NCI-H1105 treated with DMSO at 0.1 percent for 48 hours (cell line): ENCODE results near the gene COL13A1.

Source experiments
- DNase-seq: peaks from one replicate; lab custom pipeline; 2025; lab: John Stamatoyannopoulos, UW

Gene COL13A1

DNA sequence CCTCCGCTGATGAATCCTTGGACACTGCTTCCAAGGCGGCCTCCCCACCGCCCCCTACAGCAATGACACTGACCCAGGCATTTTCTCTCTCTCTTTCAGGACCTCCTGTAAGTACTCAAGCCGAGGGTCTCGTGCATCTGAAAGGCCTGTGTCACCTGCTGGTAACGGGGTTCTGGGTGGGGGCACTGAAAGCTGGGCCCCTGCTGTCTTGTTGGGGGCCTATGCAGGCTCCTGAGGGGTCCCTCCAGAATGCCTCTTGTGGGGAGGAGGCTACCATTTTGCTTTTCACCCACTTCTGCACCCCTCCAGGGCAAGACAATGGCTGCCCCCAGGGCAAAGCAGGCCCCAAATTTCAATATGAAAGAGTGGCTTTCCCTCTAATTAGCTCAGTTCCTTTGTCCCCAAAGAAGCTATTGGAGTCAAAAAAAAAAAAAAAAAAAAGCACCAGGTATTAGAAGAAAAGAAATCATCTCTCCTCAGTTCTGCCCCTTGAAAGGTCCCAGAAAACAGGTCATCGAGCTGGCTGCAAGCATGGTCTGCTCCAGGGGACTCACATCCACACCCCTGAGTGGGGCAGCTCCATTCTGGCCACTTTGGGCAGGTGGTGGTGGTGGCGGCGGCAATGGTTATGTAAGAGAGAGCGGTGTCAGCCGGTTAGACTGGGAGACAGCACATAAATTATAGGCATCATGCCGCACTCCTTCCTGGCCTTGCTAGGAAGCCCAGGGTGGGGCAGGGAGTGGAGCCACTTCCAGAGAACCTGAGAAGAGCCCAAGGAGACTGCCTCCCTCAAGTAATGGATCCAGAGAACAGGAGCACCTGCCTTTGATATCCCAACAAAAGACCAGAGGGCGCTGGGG, 66.2 kb downstream of the COL13A1 start:
- DNase-seq, result no peak

DNA sequence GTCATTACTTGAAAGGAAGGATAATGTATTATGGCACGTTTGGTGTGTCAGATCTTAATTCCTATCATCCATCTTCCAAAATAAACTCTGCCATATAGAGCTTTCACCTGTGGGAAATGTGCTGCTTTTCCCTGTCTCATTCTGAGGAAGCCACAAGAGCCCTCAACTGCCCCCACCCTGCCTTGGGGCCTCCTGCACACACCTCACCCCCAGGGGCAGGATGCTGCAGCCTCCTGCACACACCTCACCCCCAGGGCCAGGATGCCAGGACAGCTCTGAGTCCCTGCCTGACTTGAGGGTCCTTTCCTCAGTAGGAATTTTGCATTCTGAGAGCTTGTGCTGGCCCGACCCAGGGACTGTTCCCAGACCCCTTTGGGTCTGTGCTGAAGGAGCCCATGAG, 67.1 kb downstream of the COL13A1 start:
- no peak for DNase-seq

DNA sequence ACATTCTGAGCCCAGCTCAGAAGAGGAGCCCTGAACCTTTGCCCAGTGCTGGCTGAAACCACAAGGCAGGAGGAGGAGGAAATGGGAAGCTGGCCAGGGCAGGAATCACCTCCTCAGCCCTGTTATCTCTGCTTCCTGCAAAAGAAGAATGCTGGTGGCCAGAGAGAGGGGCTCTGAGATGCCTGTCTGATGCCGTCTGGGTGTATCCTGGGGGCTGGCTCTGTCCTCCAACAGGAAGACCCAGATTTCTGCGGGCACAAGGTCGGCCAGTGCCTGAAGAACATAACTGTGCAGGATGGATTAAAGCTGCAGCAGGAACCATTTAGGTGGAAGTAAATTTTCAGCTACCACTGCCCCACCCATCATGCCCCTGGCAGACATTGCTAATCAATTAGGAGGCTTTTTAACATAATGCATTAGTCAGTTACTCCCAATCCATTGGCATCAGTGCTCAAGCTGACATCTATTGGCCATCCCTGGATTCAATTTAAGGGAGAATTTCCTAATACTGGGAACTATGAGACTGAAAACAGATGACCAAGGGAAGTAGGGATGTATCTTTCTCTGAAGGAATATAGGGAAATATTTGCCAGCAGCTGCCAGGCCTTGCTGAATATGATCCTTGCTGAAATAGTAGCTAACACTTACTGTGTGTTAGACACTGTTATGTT, 67.7 kb downstream of the COL13A1 start:
- no peak for DNase-seq

DNA sequence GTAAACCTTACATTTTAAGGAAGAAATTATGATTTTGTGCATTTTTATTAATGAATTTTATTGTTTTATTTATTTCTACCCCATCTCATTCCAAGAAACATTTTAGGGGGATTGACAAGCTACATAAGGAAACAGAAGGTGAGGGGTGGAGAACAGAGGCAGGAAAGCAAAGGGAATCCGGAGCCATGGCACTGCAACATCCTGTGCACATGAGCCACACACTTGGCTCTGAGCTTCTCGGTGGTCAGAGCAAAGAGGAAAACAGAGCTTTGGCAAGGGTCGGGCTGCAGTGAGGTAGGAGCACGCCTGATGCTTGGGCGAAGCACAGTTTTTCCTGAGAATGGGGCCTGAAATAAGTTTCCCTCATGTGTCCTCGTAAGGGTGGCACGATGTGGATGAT, 68.9 kb downstream of the COL13A1 start:
- DNase-seq, result no peak

DNA sequence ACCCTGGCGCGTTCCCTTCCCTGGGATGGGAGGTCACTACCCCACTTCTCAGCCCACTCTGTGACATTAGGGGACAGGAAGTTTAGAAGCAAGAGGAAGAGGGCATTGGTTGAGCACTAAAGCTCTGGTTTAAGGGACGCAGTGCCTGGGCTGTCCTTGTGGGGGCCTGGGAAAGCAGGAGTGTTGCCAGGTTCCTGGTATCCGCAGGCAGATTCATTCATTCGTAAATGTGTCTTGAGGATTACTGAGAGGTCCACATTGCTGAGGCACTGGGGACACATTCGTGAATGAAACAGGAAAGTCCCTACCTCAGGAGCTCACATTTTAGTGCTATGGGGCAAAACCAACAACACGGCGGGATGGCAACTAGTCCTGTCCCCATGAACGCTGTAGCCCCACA, 69.4 kb downstream of the COL13A1 start:
- no peak for DNase-seq

DNA sequence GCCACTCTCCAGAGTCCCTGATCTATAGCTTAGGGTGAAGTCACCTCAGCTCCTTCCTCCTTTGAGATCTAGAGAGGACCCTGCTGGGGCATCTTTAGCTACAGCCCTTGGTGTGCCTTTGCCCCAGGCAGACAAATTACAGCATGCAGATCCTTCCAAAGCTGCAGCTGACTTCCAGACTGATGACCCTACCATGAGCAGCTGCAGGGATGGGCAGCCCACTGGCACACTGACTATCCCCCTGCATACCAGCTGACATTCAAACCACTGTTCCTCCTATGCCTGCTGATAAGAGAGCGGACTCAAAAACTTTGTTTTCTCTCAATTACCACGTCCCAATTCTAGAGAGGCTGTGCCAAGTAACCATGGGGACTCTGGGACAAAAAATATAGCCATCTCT, 70.6 kb downstream of the COL13A1 start:
- no peak for DNase-seq

DNA sequence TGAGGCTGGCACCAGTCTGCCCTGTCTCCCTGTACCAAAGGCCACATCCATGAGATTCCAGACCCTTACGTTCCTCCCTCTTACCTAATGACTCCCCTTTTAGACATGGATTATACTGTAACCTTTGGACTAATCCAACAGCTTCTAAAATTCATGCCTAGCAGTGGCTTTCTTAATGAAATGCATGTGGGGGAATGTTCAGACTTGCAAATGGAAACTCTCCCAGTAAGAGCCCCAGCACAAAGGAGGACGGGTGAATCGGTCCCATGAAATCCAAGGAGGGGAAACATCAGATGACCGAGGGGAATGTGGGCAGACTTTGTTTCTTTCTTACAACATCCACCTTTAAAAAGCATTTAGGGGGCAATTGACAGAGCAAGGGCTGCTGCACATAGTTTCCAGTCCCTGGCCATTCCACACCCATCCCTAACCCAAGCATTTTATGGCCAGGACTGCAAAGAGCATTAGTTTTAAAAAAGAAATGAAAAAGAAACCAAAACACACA, 71.5 kb downstream of the COL13A1 start:
- no peak for DNase-seq

DNA sequence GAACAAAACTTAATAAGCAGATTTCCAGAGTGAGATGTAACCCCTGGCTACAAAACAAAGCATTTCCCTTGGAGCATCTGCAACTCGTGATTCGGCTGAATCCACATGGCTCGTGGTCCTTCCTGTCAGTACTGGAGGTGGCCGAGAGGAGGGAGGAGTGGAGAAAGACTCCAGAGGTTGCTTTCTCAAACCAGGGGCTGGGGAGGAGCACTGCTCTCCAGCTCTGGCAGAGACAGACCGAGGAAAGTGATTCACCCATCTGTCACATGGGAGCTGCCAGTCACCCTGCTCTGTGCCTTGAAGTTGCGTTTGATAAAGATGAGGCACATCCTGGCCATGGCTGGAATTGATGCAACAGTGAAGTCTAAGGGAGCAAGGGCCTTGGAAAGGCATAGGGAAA, 72.7 kb downstream of the COL13A1 start:
- no peak for DNase-seq

DNA sequence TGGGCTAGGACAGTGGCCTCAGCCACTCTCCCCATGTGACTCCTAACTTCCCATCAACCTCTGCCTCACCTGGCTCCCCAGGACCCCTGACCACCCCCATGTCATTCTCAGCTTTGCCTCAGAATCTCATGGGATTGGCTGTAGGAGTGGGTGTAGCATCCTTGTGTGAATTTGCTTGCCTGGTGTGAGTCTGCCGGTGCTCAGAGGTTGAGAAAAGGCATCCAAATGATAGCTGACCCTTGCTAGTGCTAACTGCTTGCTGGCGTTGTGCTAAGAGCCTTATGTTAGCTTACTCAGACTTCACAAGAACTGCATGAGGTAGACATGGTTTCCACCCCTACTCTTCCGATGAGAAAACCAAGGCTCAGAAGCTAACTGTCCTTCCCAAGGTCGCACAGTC, 74.2 kb downstream of the COL13A1 start:
- no peak for DNase-seq

DNA sequence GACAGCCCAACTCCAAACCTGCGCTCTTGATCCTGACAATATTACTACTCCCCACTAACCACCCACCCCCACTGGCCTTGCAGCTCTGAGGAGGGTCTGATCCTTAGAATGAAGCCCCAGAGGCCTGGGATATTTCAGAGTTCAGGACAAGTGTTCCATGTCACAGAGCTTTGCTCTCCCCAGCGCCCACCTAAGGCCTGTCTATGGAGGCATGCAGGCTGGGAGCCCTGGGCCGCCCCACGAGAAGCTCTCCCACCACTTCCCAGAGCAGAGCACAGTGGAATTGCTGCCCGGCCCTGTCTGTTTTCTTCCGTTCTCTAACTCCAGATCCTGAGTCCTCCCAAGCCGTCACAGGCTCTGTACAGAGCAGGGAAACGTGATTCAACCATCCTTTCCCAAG, 74.6 kb downstream of the COL13A1 start:
- no peak for DNase-seq

DNA sequence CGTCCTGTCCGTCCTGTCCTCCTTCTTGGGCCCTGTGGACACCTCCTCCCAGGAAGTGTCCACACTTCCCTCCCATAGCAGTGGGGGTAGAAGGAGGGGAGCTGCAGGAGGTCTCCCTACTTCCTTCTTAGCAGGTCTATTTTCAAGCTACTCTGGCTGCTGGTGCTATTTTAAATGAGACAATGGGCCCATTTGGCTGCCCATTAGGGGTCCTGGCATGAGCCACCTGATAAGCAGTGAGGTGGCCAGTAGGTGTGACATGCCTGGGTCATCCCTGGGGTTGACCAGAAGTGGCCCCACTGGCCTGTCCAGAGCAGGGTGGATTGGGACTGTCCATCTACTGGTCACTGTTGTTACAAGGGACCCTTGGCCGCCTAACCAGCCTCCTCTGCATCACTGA, 75.2 kb downstream of the COL13A1 start:
- DNase-seq, result no peak

DNA sequence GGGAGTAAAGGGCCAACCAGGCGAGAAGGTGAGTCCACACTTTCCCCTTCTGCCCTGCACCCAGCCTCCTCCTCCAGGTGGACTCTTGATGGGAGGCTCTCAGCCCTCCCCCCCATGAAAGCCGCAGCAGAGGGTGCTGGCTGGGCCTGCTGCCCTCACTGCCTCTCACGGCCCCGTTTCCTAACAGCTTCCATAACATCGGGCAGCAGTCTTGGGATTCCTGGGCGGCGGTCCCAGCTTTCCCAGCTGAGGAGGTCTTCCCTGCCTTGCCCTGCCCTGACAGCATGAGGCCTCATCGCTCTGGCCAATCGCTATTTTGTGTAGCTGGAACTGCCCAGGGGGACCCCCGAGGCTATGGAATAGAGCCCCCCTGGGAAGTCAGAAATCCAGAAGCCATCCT, 76.3 kb downstream of the COL13A1 start:
- DNase-seq, result no peak

DNA sequence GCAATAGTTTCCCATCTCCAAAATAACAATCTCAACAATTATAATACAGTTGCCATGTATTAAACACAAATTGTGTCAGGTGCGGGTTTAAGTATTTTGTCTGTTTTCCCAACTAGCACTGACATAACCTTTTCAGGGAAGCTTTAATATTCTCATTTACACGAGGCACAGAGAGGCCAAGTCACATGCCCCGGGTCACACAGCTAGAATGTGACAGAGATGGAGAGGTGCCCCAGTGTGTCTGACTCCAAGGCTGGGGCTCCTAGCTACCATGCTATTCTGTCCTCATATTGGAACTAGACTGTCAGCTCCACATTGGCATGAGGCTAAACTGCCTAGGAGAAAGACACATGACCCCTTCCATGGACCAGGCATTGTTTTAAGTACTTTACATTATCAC, 77.2 kb downstream of the COL13A1 start:
- no peak for DNase-seq

DNA sequence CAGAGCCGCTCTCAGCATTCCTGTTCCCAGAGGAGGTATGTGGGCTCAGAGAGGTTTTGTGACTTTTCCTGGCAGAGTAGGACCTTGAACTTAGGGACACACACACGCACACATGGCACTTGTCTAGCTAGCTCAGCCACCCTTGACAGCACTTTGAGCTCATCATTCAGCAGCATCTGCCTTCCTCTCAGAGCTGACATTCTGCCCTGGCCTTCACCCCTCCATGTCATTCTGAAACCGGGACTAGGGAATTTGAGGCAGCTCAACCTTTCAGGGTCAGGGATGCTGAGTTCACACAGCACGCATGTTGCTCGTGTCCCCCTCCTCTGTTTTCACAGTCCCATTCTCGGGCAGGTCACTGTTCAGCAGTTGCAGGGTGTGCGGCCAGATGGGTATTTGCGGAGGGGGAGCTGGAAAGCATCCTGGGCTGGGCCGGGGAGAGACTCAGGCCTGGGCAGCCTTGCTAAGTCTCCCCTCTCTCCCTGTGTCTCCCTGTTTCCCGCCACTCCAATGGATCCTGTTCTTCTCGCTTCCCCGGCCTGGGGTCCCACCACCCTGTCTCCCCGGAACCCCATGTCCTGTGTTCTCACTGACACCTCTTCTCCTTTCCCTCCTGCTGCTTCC, 78.0 kb downstream of the COL13A1 start:
- DNase-seq, result no peak

DNA sequence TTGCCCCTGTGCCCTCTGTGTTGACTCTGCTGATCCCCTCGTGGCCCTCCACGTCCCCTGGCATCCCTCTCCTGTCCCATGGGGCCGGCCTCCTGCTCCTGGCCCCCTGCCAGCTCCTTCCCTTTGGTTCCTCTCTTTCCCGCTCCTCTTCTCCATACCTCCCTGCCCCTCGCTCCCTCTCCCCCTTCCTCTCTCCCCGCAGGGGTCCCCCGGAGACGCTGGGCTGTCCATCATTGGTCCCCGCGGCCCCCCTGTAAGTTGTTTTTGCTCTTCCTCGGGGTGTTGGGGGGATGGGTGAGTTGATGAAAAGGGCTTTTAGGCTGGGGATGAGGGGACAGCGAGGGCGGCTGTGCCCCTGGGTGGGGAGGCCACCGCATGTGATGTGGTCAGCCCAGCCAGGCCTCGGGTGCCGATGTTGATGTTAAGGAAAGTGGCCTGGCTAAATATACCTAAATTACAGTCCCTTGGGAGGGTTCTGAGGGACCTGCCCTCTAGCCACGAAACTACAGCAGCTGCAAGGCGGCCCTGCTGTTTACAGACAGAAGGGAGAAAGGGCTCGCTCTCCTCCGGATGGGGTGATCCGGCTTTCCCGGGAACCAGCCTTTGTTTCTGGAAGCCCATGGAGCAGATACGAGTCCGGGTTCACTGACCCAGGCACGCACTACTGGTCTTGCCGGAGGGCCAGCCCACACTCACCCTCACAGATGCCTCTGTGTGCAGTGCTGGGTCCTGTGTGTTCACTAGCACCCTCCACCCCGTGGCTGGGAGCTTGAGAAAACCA, 78.8 kb downstream of the COL13A1 start:
- DNase-seq, result no peak

DNA sequence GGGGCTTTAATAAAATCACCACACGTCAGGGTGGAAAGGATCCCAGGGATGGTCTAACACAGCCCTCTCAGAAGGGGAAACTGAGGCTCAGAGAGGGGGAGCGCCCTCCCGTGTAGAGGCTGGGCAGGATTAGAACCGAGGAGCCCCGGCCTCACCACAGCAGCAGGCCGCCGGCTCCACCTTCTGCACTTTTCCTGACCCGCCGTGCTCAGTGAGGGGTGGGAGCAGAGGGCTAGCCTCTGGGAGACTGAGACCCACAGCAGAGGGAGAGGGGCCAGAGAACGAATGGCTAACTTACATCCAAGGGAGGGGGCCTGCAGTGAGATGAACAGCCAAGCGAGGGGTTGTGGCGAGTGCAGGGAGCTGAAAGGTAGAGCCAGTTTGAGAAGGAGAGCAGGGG, 79.5 kb downstream of the COL13A1 start:
- DNase-seq, result no peak

DNA sequence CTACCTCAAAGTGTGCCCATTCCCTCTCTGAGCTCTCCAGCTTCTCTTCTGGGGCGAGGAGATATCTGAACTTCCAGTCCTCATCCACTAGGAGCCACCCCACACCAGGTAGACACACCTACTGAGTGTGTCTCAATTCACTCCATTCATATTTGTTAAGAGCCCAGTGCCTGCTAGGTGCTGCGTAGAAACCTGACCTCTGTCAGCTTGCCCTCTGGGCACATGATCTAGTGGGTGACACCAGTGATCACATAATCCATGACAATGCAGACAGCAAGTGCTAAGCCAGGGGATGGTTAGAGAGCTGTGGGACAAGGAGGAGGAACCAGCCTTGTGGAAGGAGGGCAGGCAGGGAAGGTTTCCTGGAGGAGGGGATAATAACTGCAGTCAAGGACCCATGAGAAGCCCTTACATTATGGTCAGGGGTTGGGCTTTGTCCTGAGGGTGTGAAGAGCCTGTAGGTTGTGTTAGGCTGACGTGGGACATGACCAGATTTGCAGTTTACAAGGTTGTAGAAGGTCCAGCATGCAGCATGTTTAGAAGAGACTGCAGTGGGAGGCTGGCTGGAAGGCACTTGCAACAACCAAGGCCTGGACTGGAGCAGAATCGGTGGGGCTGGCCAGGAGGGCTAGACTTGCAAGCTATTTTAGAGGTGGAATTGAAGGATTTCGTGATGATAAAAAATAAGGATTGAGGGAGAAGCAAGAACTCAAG, 81.8 kb downstream of the COL13A1 start:
- no peak for DNase-seq

DNA sequence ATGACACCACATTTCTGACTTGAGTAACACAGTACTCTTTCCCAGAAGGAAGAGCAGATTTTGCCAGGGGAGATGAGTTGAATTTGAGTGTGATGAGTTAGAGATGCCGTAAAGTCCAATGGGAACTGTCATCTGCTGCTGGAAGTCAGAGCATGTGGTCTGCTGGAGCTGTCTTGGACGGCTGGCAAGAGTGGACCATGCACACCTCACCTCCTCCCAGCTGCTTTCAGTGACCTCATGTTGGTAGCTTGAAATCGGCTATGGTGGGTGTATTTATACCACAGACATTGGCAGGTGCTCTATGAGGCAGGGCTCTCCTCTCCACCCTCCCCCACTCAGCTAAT, 82.3 kb downstream of the COL13A1 start:
- DNase-seq, result no peak

DNA sequence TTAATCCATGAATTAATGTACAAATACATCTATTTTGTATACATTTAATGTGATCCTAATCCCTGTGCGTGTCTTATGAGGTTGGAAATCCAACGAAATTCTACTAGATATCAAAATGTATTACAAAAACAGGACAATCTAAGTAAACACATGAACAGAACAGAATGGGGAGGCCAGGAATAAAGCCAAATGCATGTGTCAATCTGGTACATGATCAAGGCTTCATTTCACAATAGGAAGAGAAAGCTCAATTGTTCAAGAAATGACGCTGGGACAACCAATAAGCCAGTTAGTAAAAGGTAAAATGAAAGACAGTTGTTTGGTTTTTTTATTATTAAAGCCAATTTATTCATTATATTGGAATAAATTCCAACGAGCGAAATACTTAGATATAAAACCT, 83.0 kb downstream of the COL13A1 start:
- no peak for DNase-seq

DNA sequence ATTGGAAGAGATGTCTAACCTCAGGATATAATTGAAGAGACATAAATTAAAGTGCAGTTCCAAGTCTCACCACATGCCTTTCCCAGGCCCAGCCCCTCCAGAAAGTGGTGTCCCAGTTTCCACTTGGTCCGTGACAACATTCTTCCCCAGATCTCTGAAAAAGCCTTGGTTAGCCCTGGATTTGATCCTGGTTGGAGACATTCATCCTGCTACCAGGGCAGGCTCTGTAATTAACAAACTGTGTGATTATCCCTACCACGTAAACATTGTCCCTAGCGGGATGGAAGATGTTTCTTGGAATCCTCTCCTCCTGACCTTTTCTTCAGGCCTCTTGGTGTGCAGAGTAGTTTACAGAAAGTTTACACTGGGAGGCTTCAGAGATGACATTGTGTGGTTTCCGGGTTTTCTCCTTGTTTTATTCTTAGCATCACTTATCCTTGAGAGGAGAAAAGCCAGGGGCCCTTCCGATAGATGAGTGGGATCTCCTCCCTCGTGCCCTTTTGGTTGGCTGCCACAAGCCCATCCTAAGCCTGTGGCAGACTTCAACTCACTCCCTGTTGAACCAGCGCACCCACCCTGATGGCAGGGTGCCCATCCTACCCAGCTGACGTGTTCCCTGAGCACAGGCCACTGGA, 83.8 kb downstream of the COL13A1 start:
- no peak for DNase-seq

DNA sequence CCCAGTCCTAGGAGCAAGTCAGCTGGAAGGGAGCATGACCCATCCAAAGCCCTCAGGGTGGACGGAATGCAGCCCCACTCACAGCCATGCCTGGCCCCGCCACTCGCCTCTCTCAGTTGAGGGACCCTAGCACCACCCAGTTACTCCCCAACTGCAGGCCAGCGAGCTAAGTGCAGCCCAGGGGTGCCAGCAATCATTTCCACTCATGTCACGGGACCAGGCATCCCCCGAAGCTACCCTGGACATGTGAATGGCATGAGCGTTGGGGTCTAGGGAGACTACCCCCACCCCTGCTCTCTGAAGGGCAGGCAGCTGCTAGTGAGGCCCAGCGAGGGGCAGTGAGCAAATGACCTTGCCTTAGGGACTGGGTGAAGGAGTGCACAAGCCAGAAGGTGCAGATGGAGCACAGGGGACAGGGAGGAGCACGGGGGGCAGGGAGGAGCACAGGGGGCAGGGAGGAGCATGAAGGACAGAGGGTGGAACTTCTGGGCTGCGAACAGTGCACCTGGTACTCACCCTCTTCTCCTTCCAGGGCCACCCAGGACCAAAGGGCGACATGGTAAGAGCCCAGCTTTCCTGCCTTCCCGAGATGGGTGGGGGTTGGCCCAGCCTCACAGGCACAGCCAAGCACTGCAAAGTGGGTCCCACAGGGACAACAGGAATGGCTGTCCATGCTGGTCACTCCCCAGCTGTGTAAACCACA, 87.3 kb downstream of the COL13A1 start:
- DNase-seq, result no peak
